ENCODE results near the gene IL2RG.

IL2RG gene

GRCh38 chrX:71107762-71108360 lies 3.5 kb downstream of the IL2RG start:
- no peak for FAIRE-seq

GRCh38 chrX:71107245-71107644 lies 4.1 kb downstream of the IL2RG start:
- no peak for FAIRE-seq

DNA sequence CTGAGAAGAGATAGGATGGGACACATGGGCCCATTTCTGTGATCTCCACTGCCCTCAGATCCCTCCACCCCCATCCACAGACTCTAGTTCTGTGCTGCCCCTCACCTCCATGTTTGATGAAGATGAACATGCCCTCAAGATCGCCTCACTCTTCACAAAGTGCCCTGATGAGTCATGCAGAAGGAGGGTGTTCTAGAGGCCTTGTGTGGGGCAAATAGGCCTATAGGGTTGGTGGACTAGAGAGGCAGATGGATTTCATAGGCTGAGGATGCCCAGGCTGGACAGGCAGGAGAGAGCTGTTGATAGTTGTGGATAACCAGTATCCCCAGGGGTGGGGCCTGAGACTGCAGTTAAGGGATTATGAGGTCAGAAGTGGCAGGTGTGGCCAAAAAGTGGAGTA lies 5.0 kb downstream of the IL2RG start, which contains the start of gene CXorf65:
Gene CXorf65, minus strand, starts transcription at position 314 of the 400 bp plus-strand sequence. Its CDS starts 184 bp downstream, at position 130.
- no peak for FAIRE-seq

- FAIRE-seq: no peak
These were observed 5.7 kb downstream of the IL2RG start for GRCh38 chrX:71105628-71106027.

DNA sequence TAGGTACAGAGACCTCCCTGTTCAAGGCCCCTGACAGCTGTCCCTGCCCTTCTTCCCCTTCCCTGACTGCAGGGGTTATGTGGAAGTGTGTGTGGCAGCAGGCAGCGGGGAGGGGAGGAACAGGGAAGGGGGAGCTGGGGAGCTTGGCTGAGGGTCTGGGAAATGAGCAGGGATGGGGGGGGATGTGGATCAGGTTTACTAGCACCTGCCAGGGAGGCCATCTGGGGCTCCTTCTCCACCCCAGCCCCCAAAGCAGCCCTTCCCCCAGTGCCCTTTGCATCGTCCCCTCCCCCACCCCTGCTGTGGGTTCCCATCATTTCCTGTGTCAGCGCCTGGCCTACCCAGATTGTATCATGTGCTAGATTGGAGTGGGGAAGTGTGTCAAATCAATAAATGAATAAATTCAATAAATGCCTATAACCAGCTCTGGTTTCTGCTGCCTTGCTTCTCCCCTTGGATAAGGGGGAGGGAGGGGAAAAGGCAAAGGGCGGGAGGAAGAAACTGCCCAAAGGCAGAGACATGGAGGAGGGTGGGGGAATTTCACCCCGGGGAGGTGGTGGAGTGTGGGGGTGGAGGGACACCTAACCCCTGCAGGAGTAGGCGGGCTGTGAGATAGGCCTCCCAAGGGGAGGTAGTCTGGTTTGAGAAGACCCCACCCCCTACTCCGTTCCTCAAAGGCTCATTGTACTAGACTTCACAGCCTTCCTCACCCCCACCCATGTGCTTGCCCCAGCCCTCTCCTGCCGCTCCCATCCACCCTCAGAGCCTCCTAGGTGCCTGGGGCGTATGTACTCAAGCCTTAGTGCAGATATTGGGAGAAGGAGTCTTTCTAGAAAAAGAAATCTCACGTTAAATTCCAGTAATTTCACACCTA lies 8.0 kb downstream of the IL2RG start:
- FAIRE-seq: no peak

DNA sequence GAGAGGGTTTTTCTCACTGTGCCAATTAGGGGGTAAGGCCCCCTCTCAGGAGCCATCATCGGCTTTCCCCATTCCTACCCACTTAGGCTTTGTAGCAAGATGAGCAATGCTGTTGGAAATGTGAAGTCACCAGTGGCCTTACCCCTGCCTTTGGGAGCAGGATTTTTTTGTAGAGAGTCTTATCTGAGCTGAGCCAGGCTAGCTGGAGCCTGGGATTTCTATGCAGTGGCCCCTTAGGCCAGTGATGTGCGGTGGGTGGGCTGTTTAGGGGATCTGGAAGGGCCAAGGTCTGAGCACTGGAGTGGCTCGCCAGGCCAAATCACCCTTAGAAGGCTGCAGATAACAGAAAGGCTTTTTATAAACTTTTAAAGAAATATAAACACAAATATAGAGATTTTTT lies 9.1 kb downstream of the IL2RG start:
- FAIRE-seq: no peak

DNA sequence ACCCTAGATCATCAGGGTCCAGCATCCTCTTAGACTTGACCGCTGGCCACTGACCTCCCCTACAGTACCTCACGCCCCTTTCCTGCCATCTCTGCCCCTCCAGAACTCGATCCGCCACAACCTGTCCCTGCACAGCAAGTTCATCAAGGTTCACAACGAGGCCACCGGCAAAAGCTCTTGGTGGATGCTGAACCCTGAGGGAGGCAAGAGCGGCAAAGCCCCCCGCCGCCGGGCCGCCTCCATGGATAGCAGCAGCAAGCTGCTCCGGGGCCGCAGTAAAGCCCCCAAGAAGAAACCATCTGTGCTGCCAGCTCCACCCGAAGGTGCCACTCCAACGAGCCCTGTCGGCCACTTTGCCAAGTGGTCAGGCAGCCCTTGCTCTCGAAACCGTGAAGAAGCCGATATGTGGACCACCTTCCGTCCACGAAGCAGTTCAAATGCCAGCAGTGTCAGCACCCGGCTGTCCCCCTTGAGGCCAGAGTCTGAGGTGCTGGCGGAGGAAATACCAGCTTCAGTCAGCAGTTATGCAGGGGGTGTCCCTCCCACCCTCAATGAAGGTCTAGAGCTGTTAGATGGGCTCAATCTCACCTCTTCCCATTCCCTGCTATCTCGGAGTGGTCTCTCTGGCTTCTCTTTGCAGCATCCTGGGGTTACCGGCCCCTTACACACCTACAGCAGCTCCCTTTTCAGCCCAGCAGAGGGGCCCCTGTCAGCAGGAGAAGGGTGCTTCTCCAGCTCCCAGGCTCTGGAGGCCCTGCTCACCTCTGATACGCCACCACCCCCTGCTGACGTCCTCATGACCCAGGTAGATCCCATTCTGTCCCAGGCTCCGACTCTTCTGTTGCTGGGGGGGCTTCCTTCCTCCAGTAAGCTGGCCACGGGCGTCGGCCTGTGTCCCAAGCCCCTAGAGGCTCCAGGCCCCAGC lies 10.5 kb downstream of the IL2RG start:
- no peak for FAIRE-seq

GRCh38 chrX:71099736-71100135 lies 11.6 kb downstream of the IL2RG start:
- no peak for FAIRE-seq

- FAIRE-seq: no peak
These were observed 12.3 kb downstream of the IL2RG start for GRCh38 chrX:71098951-71099506.

DNA sequence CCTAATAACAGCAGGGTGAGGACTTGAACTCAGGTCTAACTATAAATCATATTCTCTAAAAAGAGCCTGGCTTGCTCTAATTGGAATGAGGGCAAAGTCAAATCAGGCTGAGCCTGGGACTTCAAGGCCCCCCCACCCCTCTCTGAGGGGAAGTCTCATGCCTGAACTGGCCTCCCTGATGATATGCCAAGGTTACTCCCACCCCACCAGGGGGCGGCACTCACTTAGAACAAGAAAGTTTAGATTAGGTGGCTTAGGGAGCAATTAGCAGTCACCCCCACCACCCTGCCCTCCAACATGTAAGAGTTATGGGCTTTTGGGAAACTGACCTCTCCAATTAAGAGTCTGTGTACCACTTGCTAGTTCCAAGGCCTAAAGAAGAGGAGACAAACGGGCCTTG lies 13.1 kb downstream of the IL2RG start:
- no peak for FAIRE-seq

DNA sequence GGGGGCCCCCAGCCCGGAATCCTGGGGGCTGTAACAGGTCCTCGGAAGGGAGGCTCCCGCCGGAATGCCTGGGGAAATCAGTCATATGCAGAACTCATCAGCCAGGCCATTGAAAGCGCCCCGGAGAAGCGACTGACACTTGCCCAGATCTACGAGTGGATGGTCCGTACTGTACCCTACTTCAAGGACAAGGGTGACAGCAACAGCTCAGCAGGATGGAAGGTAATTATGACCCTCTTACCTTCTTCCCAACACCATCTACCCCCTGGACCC lies 14.7 kb downstream of the IL2RG start:
- FAIRE-seq: no peak

GRCh38 chrX:71095981-71096759 lies 15.2 kb downstream of the IL2RG start:
- FAIRE-seq: no peak

GRCh38 chrX:71095555-71095980 lies 15.8 kb downstream of the IL2RG start, which contains the start of gene FOXO4:
Gene FOXO4, plus strand, starts transcription at chrX:71095851. Its CDS starts 678 bp downstream, at chrX:71096529.
- no peak for FAIRE-seq

DNA sequence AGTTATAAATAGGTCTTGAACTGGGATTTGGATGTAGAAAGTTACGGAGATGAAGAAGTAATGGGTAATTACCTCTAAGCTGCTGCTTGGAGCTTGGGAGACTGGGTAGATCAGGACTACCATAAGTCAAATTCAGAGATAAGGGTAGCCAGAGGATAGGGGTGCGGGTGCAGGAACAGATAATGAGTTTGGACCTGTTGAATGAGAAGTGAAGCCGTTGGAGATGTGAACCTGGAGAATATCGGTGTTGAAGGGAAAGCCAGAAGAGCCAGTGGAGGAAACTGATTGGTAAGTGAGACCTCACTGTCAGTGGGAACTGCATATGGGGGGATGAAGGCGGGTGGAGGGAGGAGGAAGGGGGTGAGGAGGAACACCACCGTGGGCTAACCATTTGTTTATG lies 16.3 kb downstream of the IL2RG start:
- FAIRE-seq: no peak

GRCh38 chrX:71091263-71091662 lies 20.1 kb downstream of the IL2RG start:
- no peak for FAIRE-seq

DNA sequence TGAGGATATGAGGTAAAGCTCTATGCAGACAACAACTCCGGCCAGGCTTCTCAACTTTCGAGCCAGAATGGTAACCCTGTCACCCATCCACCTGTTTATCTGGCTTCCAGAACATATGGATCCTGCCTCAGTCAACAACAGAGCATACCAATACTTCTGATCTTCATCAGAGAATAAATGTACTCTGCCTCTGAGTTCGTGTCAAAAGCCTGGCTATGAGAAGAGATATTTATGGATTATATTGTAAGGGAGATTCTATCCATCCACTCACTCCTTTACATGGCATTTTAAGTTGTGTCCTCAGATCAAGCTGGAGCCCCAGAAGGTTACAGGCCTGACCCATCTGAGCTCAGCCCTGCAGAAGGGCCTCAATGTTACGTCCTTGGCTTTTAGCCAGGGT lies 25.5 kb downstream of the IL2RG start:
- FAIRE-seq: no peak

GRCh38 chrX:71082822-71083221 lies 28.6 kb downstream of the IL2RG start:
- no peak for FAIRE-seq

GRCh38 chrX:71082124-71082647 lies 29.2 kb downstream of the IL2RG start:
- no peak for FAIRE-seq

DNA sequence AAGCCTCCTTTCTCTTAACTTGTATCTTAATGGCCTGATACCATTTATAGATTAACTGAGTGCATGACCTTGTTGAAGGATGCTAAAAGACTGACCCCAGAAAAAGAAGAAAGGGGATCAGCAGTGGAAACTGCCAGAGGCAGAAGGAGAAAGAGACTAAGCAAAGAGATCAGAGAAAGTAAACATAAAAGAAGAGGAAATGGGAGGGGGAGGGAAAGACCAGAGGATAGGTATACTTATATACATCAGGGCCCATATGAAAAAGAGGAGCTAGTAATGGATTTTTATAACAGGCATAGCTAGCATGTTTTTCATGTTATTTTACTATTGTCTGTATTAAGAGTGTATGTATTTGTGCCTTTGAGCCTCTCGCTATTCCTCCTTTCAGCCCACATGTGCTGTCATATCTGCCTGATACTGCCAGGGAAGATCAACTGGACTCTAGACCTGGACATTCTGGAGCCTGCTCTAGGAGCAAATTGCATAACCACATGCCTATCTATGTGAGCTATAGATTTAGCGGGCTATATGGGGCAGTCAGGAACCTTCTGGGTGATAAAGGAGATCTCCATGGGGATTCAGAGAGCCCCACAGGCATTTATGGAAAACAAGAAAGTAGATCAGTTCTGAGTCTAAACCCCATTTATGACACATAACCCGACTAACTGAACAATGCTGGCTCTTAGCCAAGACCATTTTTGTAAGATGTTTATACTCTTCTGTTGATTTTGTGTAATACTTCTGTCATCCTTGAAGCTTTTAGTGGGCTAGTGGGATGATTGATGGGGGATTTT lies 29.9 kb downstream of the IL2RG start:
- no peak for FAIRE-seq

GRCh38 chrX:71070531-71070930 lies 40.8 kb downstream of the IL2RG start:
- no peak for FAIRE-seq
